MM.1S (cell line): ENCODE measurements around the gene AUTS2.

ENCODE experiments used
- EZH2 ChIP-seq: fragments of 300-600 bp; sonication (generic); optimal IDR thresholded peaks from 2 replicates; pipeline ENCODE3; 2017; ENCODE audit warnings: low read depth, mild to moderate bottlenecking, antibody characterized with exemption, low read length, mixed read lengths
- EZH2phosphoT487 ChIP-seq: fragments of 300-600 bp; sonication (generic); IDR thresholded peaks from 2 replicates; pipeline ENCODE4 v1.6.1; 2018; ENCODE audit warnings: antibody characterized with exemption, low read length
- TF ChIP-seq, protein P1 (sequence below): fragments of 300-600 bp; sonication (generic); IDR thresholded peaks from 2 replicates; pipeline ENCODE4 v1.5.1; 2016; ENCODE audit warnings: antibody characterized with exemption, low read length, mixed read lengths

DNA sequence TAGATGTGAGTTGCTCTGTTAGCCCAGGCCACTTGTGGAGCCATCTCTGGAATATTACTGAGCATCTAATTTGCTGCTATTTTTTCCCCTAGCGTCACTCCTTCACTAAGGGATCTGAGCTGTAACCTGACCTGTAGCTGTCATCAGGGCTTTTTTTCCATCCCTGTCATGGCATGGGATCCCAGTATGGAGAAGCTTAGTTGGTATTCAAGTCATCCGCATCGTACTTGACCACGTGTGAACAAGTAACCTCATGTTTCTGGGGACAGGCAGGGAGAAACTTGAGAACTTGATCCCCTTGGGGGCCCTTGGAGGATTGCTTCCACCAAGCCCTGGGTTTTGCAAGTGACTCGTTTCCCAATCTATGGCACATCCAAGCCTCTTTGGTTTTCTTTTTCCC lies 1059.3 kb downstream of the AUTS2 start:
- TF ChIP-seq, protein P1, sequence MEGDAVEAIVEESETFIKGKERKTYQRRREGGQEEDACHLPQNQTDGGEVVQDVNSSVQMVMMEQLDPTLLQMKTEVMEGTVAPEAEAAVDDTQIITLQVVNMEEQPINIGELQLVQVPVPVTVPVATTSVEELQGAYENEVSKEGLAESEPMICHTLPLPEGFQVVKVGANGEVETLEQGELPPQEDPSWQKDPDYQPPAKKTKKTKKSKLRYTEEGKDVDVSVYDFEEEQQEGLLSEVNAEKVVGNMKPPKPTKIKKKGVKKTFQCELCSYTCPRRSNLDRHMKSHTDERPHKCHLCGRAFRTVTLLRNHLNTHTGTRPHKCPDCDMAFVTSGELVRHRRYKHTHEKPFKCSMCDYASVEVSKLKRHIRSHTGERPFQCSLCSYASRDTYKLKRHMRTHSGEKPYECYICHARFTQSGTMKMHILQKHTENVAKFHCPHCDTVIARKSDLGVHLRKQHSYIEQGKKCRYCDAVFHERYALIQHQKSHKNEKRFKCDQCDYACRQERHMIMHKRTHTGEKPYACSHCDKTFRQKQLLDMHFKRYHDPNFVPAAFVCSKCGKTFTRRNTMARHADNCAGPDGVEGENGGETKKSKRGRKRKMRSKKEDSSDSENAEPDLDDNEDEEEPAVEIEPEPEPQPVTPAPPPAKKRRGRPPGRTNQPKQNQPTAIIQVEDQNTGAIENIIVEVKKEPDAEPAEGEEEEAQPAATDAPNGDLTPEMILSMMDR, result no peak
- TF ChIP-seq EZH2, result no peak
- TF ChIP-seq EZH2phosphoT487, result no peak
